ENCODE measurements around the gene MARCHF11.

- TF ChIP-seq FOXK2 (IDR thresholded peaks at IDR 0.05) (no peak), ELF4 (IDR thresholded peaks at IDR 0.05) (no peak), HDGF (IDR thresholded peaks at IDR 0.05; ENCODE audit: borderline replicate concordance) (no peak), CTBP1 (IDR thresholded peaks at IDR 0.05; ENCODE audit: borderline replicate concordance) (no peak), FOXA1 (IDR thresholded peaks at IDR 0.05) (no peak), LEF1 (IDR thresholded peaks at IDR 0.05; ENCODE audit: borderline replicate concordance) (no peak), PKNOX1 (IDR thresholded peaks at IDR 0.05) (no peak)
These were observed 46.3 kb upstream of the MARCHF11 start for GRCh38 chr5:16225927-16226326.
